Neural cell (in vitro differentiated cells): ENCODE measurements around the gene IYD. TPM values are rescaled to one million over a fixed set of nuclear protein-coding genes. Genes with fewer than 3 reads are reported as not detected.

Experiments
- H2AFZ ChIP-seq: fragments of 200-600, 300-800 bp; sonication (generic), shearing (Covaris generic); 2 replicates; pipeline ENCODE4 v1.6.0; 2014; ENCODE audit warnings: low read depth, mild to moderate bottlenecking, antibody characterized with exemption, low read length, moderate library complexity
- H3F3A ChIP-seq: fragments of 200-600 bp; shearing (Covaris generic); 2 replicates; pipeline ENCODE4 v1.6.1; 2016; ENCODE audit warnings: mild to moderate bottlenecking, moderate library complexity, mixed read lengths, antibody characterized with exemption, low read length; ENCODE audit not compliant: insufficient read depth, poor library complexity, severe bottlenecking
- H3K27ac ChIP-seq: fragments of 200-600, 300-800 bp; sonication (generic), shearing (Covaris generic); 2 replicates; pipeline ENCODE4 v1.5.1; 2014; ENCODE audit warnings: mild to moderate bottlenecking, low read length, moderate library complexity
- H3K27me3 ChIP-seq: fragments of 300-800, 200-600 bp; sonication (generic), shearing (Covaris generic); 2 replicates; pipeline ENCODE4 v1.6.0; 2014; ENCODE audit warnings: mild to moderate bottlenecking, low read depth, low read length, moderate library complexity; ENCODE audit not compliant: insufficient read depth
- H3K36me3 ChIP-seq: fragments of 300-800, 200-600 bp; sonication (generic), shearing (Covaris generic); 2 replicates; pipeline ENCODE4 v1.5.1; 2014; ENCODE audit warnings: mild to moderate bottlenecking, antibody characterized with exemption, low read length, moderate library complexity; ENCODE audit not compliant: insufficient read depth
- H3K4me2 ChIP-seq: fragments of 300-800, 200-600 bp; sonication (generic), shearing (Covaris generic); 2 replicates; pipeline ENCODE4 v1.6.0; 2014; ENCODE audit warnings: mild to moderate bottlenecking, low read length
- H3K4me3 ChIP-seq: fragments of 300-800, 200-600 bp; sonication (generic), shearing (Covaris generic); 2 replicates; pipeline ENCODE4 v1.5.1; 2014; ENCODE audit warnings: mild to moderate bottlenecking, low read length, moderate library complexity
- H3K79me2 ChIP-seq: fragments of 200-600 bp; shearing (Covaris generic); replicated peaks from 2 replicates; pipeline ENCODE4 v1.6.0; 2014; ENCODE audit warnings: mild to moderate bottlenecking, low read length, moderate library complexity; ENCODE audit not compliant: insufficient read depth
- H3K9ac ChIP-seq: fragments of 300-800, 200-600 bp; sonication (generic), shearing (Covaris generic); 2 replicates; pipeline ENCODE4 v1.6.1; 2016; ENCODE audit warnings: mild to moderate bottlenecking, low read length, mixed read lengths
- H3K9me2 ChIP-seq: fragments of 200-600 bp; shearing (Covaris generic); 2 replicates; pipeline ENCODE4 v1.6.1; 2016; ENCODE audit warnings: mild to moderate bottlenecking, low read length, mixed read lengths; ENCODE audit not compliant: insufficient read depth
- H3K9me3 ChIP-seq: fragments of 200-600, 300-800 bp; sonication (generic), shearing (Covaris generic); 2 replicates; pipeline ENCODE4 v1.6.1; 2016; ENCODE audit warnings: mild to moderate bottlenecking, mixed run types, low read length, moderate library complexity, mixed read lengths
- H4K20me1 ChIP-seq: fragments of 200-600 bp; shearing (Covaris generic); 2 replicates; pipeline ENCODE4 v1.6.1; 2016; ENCODE audit warnings: mild to moderate bottlenecking, mixed run types; ENCODE audit not compliant: insufficient read depth
- EP300 ChIP-seq: fragments of 450-650 bp; conservative IDR thresholded peaks from 2 replicates; pipeline ENCODE4 v1.6.1; 2014; ENCODE audit warnings: antibody characterized with exemption, mild to moderate bottlenecking, moderate library complexity; ENCODE audit not compliant: poor library complexity, severe bottlenecking
- EZH2 ChIP-seq: fragments of 200-600, 300-800 bp; shearing (Covaris generic), sonication (generic); IDR thresholded peaks from 2 replicates; pipeline ENCODE4 v1.6.1; 2014; ENCODE audit warnings: antibody characterized with exemption, low read length, borderline replicate concordance, mild to moderate bottlenecking; ENCODE audit not compliant: insufficient read depth, poor library complexity, severe bottlenecking
- MXI1 ChIP-seq: fragments of 450-650 bp; conservative IDR thresholded peaks from 2 replicates; pipeline ENCODE4 v1.6.1; 2014; ENCODE audit warnings: antibody characterized with exemption, mild to moderate bottlenecking; ENCODE audit not compliant: poor library complexity, severe bottlenecking
- POLR2AphosphoS5 ChIP-seq: IDR thresholded peaks from 2 replicates; pipeline ENCODE4 v1.6.1; 2012
- RAD21 ChIP-seq: fragments of 450-650 bp; conservative IDR thresholded peaks from 2 replicates; pipeline ENCODE4 v1.6.1; 2014; ENCODE audit warnings: antibody characterized with exemption, mild to moderate bottlenecking, moderate library complexity
- SMC3 ChIP-seq: fragments of 450-650 bp; conservative IDR thresholded peaks from 2 replicates; pipeline ENCODE4 v1.6.1; 2014; ENCODE audit warnings: antibody characterized with exemption, mild to moderate bottlenecking, moderate library complexity; ENCODE audit not compliant: poor library complexity
- TAF1 ChIP-seq: IDR thresholded peaks from 2 replicates; pipeline ENCODE4 v1.6.1; 2012; ENCODE audit warnings: low read depth
- polyA plus RNA-seq: library from polyadenylated mRNA; depleted of rRNA; stranded (reverse); fragments of >200 nt; gene quantifications from 2 replicates; pipeline ENCODE4 v1.2.3, GENCODE V29; 2014
- TF ChIP-seq, protein P1 (sequence below): IDR thresholded peaks from 2 replicates; pipeline ENCODE4 v1.6.1; 2012; ENCODE audit warnings: borderline replicate concordance
- TF ChIP-seq, protein P2 (sequence below): fragments of 450-650 bp; IDR thresholded peaks from 2 replicates; pipeline ENCODE4 v1.5.1; 2014; ENCODE audit warnings: antibody characterized with exemption, mild to moderate bottlenecking, moderate library complexity; ENCODE audit not compliant: poor library complexity, severe bottlenecking

IYD gene
- polyA plus RNA-seq, 1 donor from 2014 or later = not detected

DNA sequence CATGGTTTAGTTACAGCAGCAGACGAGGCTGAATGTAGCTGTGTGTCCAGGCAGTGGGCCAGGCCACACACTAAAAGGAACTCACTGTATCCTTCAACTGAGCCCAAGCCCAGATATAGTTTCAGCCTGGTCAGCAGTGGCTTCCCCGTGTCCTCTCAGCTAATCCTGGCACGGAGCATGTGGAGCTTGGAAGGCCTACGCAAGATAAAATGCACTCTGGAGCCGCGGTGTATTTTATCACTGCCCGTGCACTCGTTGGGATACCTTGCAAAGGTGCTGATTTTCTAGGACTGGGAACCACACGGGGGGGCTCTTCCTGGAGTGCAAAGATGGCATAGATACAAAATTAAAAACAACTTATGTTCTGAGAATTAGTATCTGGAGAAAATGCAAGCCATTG is 48.4 kb upstream of the IYD start:
- no peak overlapping the region for H2AFZ ChIP-seq
- H3F3A ChIP-seq = no peaks in the 10 kb centered on the region
- H3K36me3 ChIP-seq = no peaks in the 10 kb centered on the region

DNA sequence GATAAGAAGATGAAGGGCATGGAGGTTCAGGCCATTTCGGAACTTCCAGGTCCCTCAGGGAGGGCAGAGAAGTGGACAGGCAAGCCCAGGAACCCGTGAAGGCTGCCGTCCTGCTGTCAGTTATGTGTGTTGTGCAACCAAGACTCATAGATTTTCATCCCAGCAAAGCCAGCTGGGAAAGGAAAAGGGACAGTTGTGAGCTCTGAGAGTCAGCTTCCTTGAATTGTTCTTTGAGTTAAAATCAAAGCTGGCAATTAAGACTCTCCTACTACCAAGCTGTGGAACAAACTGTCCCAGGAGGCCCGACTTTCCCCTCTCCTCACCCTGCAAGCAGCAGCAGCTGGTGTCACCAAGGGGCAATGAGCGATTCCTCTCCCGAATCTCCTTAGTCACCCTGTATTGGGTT is 46.3 kb upstream of the IYD start:
- H2AFZ ChIP-seq = no peak overlapping the region
- H3K27ac ChIP-seq = no peak overlapping the region
- no peaks in the 10 kb centered on the region for H3K79me2 ChIP-seq
- no peak overlapping the region for H3K4me2 ChIP-seq
- no peak overlapping the region for H3K4me3 ChIP-seq
- TF ChIP-seq, protein P1, sequence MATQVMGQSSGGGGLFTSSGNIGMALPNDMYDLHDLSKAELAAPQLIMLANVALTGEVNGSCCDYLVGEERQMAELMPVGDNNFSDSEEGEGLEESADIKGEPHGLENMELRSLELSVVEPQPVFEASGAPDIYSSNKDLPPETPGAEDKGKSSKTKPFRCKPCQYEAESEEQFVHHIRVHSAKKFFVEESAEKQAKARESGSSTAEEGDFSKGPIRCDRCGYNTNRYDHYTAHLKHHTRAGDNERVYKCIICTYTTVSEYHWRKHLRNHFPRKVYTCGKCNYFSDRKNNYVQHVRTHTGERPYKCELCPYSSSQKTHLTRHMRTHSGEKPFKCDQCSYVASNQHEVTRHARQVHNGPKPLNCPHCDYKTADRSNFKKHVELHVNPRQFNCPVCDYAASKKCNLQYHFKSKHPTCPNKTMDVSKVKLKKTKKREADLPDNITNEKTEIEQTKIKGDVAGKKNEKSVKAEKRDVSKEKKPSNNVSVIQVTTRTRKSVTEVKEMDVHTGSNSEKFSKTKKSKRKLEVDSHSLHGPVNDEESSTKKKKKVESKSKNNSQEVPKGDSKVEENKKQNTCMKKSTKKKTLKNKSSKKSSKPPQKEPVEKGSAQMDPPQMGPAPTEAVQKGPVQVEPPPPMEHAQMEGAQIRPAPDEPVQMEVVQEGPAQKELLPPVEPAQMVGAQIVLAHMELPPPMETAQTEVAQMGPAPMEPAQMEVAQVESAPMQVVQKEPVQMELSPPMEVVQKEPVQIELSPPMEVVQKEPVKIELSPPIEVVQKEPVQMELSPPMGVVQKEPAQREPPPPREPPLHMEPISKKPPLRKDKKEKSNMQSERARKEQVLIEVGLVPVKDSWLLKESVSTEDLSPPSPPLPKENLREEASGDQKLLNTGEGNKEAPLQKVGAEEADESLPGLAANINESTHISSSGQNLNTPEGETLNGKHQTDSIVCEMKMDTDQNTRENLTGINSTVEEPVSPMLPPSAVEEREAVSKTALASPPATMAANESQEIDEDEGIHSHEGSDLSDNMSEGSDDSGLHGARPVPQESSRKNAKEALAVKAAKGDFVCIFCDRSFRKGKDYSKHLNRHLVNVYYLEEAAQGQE = no peak
- TF ChIP-seq MXI1 (no peak), TAF1 (no peak), EZH2 (no peak), RAD21 (no peak), SMC3 (no peak), POLR2AphosphoS5 (no peak), EP300 (no peak)
- TF ChIP-seq, protein P2, sequence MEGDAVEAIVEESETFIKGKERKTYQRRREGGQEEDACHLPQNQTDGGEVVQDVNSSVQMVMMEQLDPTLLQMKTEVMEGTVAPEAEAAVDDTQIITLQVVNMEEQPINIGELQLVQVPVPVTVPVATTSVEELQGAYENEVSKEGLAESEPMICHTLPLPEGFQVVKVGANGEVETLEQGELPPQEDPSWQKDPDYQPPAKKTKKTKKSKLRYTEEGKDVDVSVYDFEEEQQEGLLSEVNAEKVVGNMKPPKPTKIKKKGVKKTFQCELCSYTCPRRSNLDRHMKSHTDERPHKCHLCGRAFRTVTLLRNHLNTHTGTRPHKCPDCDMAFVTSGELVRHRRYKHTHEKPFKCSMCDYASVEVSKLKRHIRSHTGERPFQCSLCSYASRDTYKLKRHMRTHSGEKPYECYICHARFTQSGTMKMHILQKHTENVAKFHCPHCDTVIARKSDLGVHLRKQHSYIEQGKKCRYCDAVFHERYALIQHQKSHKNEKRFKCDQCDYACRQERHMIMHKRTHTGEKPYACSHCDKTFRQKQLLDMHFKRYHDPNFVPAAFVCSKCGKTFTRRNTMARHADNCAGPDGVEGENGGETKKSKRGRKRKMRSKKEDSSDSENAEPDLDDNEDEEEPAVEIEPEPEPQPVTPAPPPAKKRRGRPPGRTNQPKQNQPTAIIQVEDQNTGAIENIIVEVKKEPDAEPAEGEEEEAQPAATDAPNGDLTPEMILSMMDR = no peak
- no peaks in the 10 kb centered on the region for H3K27me3 ChIP-seq
- no peaks in the 10 kb centered on the region for H3K9me3 ChIP-seq
- H3K36me3 ChIP-seq = no peaks in the 10 kb centered on the region
- H3F3A ChIP-seq = no peaks in the 10 kb centered on the region
- no peaks in the 10 kb centered on the region for H4K20me1 ChIP-seq
- no peaks in the 10 kb centered on the region for H3K9me2 ChIP-seq
- H3K9ac ChIP-seq = no peak overlapping the region

More for the DNA sequence above, 48.4 kb upstream of the IYD start:
- Histone ChIP-seq H3K9me3 (no peaks in the 10 kb centered on the region), H3K4me2 (no peak overlapping the region), H3K9me2 (no peaks in the 10 kb centered on the region), H3K27me3 (no peaks in the 10 kb centered on the region), H3K79me2 (no peaks in the 10 kb centered on the region), H3K27ac (no peak overlapping the region), H3K4me3 (no peak overlapping the region), H3K9ac (no peak overlapping the region), H4K20me1 (no peaks in the 10 kb centered on the region)
- TF ChIP-seq TAF1 = no peak
- TF ChIP-seq, protein P1 = no peak
- no peak for TF ChIP-seq POLR2AphosphoS5
- TF ChIP-seq, protein P2 = no peak
- no peak for TF ChIP-seq MXI1
- no peak for TF ChIP-seq EP300
- TF ChIP-seq RAD21 = no peak
- TF ChIP-seq EZH2 = no peak
- no peak for TF ChIP-seq SMC3
